Measurements from ENCODE around the gene CD68.

- no peak for TF ChIP-seq EZH2phosphoT487 (conservative IDR thresholded peaks at IDR 0.05; ENCODE audit: low read length)
- no peak for TF ChIP-seq CTCF (IDR thresholded peaks at IDR 0.05; ENCODE audit: insufficient read depth, low read length, poor library complexity, severe bottlenecking)
Observed at GRCh38 chr17:7574176-7574953, 5.1 kb upstream of the CD68 start.
